Measurements from ENCODE around the gene RTN1.
A peak's percentile ranks its signal among the peaks of the same experiment; 100 is the strongest.

RTN1 gene

GRCh38 chr14:59870277-59871165, at the start of gene RTN1:
Gene RTN1 (minus strand): TSS chr14:59870776. CDS start chr14:59870630, 146 bp downstream.
- TF ChIP-seq, protein P1, sequence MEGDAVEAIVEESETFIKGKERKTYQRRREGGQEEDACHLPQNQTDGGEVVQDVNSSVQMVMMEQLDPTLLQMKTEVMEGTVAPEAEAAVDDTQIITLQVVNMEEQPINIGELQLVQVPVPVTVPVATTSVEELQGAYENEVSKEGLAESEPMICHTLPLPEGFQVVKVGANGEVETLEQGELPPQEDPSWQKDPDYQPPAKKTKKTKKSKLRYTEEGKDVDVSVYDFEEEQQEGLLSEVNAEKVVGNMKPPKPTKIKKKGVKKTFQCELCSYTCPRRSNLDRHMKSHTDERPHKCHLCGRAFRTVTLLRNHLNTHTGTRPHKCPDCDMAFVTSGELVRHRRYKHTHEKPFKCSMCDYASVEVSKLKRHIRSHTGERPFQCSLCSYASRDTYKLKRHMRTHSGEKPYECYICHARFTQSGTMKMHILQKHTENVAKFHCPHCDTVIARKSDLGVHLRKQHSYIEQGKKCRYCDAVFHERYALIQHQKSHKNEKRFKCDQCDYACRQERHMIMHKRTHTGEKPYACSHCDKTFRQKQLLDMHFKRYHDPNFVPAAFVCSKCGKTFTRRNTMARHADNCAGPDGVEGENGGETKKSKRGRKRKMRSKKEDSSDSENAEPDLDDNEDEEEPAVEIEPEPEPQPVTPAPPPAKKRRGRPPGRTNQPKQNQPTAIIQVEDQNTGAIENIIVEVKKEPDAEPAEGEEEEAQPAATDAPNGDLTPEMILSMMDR (IDR thresholded peaks at IDR 0.05; ENCODE audit: insufficient read depth, low read length, poor library complexity, severe bottlenecking), result no peak
- peak; percentile 24 for DNase-seq (ENCODE audit: extremely low read depth, insufficient read length)
- no peaks in the 10 kb centered on the region; the same call in 1 of the 2 replicates for H3K27me3 ChIP-seq (replicated peaks; ENCODE audit: control insufficient read depth, insufficient read depth, low read length)
- H3K36me3 ChIP-seq (ENCODE audit: control insufficient read depth, insufficient read depth, low read length), result no peaks in the 10 kb centered on the region
- H3K4me3 ChIP-seq (replicated peaks; ENCODE audit: low read depth, low read length), result peak within 1 kb of the TSS; percentile 61

DNA sequence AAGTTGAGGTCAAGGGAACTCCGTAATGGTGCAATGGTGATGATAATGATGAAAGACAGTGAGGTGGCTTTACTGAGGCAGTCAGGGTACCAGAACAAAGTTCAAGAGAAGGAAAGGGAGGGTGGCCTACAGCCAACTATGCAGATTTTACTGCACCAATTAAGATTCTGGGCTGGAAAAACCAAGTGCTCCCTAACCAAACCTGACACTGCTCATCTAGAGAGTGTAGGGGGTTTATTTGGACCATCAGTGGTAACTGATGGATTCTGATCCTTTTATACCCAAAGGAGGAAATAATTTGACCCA, 49.8 kb upstream of the RTN1 start:
- no peak for DNase-seq (ENCODE audit: extremely low read depth, insufficient read length)
- Histone ChIP-seq H3K4me3 (replicated peaks; ENCODE audit: low read depth, low read length) (no peak overlapping the region), H3K27me3 (replicated peaks; ENCODE audit: control insufficient read depth, insufficient read depth, low read length) (no peaks in the 10 kb centered on the region; the same call in 1 of the 2 replicates), H3K36me3 (ENCODE audit: control insufficient read depth, insufficient read depth, low read length) (no peaks in the 10 kb centered on the region)
- TF ChIP-seq, protein P1 (IDR thresholded peaks at IDR 0.05; ENCODE audit: insufficient read depth, low read length, poor library complexity, severe bottlenecking), result no peak

DNA sequence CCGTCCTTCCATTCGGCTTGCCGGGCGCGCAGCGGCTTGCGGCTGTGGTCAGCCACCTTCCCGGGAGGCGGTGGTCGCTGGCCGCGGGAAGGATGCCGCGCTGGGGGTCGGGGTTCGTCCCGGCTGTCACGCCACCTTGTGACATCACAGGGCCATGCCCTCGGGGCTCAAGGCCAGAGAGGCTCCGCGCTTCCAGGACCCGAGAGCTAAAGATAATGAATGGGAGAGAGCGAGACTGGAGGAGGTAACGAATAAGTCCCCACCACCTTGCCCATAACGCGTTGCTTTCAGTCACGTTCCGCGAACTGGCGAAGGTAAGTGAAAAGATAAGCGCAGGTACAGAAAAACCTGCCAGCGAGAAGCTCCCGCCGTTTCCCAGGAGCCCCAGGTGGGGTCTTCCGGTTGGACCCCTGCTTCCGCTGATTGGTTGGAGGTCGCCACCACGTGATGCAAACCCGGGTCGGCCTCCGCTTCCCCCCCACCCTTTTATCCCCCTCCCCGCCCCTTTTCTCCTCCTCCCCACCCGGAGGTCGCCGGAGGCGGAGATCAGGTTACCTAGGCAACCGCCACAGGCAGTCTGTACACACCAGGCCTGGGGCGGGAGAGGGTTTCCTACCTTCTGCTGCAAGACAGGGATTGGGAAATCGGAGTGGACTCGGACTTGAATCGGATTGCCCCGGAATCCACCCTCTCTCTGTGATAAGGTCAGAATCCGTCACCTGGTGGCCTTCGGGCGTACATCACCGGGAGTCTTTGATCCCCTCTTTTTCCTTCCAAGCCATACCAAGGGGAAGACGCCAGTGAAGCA, 49.2 kb upstream of the RTN1 start, which contains the start of gene LRRC9:
LRRC9 (plus strand) TSS at position 575 of the 808 bp plus-strand sequence.
- DNase-seq (ENCODE audit: extremely low read depth, insufficient read length), result no peak
- no peaks in the 10 kb centered on the region for H3K36me3 ChIP-seq (ENCODE audit: control insufficient read depth, insufficient read depth, low read length)
- TF ChIP-seq, protein P1 (IDR thresholded peaks at IDR 0.05; ENCODE audit: insufficient read depth, low read length, poor library complexity, severe bottlenecking), result no peak
- H3K4me3 ChIP-seq (replicated peaks; ENCODE audit: low read depth, low read length), result peak within 1 kb of the TSS; percentile 48
- H3K27me3 ChIP-seq (replicated peaks; ENCODE audit: control insufficient read depth, insufficient read depth, low read length), result no peaks in the 10 kb centered on the region; the same call in 1 of the 2 replicates

GRCh38 chr14:59918824-59919569, 48.4 kb upstream of the RTN1 start:
- Histone ChIP-seq H3K27me3 (replicated peaks; ENCODE audit: control insufficient read depth, insufficient read depth, low read length) (no peaks in the 10 kb centered on the region; the same call in 1 of the 2 replicates), H3K36me3 (ENCODE audit: control insufficient read depth, insufficient read depth, low read length) (no peaks in the 10 kb centered on the region), H3K4me3 (replicated peaks; ENCODE audit: low read depth, low read length) (peak overlapping the region; percentile 48)
- TF ChIP-seq, protein P1 (IDR thresholded peaks at IDR 0.05; ENCODE audit: insufficient read depth, low read length, poor library complexity, severe bottlenecking), result peak; percentile 52
- DNase-seq (ENCODE audit: extremely low read depth, insufficient read length), result no peak

DNA sequence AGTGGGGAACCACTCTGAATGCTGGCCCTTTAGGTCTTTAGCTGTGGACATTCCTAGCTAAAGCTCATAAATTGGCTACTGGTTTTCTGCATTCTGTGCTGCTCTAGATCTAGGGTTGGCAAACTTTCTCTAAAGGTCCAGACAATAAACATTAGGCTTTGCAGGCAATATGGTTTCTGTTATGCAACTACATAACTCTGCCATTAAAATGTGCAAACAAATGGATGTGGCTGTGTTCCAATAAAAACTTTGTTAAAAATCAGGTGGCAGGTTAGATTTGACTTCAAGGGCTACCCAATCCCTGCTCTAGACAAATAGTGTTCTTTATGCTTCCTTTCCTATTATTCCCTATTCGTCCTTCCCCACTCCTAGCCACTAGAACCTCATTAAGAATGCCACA, 42.6 kb upstream of the RTN1 start:
- Histone ChIP-seq H3K27me3 (replicated peaks; ENCODE audit: control insufficient read depth, insufficient read depth, low read length) (no peaks in the 10 kb centered on the region), H3K36me3 (ENCODE audit: control insufficient read depth, insufficient read depth, low read length) (no peaks in the 10 kb centered on the region), H3K4me3 (replicated peaks; ENCODE audit: low read depth, low read length) (no peak overlapping the region)
- no peak for DNase-seq (ENCODE audit: extremely low read depth, insufficient read length)
- TF ChIP-seq, protein P1 (IDR thresholded peaks at IDR 0.05; ENCODE audit: insufficient read depth, low read length, poor library complexity, severe bottlenecking), result no peak

Data from GM06990 (cell line).